NCI-H1930 (cell line): ENCODE measurements around the gene AMPH.

Source experiments
- DNase-seq, 2 experiments: peaks; one replicate each; lab custom pipeline; 2025; lab: John Stamatoyannopoulos, UW

AMPH gene

DNA sequence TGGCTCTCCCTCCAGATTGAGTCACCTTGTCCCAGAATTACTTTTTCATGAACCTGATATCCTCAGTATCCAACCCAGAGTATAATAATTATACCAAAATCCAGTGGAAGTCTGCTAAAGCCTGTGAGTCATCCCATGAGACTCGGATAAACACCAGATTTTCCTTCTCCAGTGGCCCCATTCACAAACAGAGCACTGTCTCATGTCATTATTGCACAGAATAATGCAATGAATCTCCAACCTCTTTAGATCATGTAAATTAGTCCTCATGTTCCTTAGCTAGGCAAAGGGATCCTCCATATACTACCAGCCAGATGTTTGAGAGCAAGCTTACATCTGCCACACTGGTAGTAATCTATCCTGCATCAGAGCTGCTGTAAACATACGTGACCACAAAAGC, 89.0 kb downstream of the AMPH start:
- DNase-seq = no peak

DNA sequence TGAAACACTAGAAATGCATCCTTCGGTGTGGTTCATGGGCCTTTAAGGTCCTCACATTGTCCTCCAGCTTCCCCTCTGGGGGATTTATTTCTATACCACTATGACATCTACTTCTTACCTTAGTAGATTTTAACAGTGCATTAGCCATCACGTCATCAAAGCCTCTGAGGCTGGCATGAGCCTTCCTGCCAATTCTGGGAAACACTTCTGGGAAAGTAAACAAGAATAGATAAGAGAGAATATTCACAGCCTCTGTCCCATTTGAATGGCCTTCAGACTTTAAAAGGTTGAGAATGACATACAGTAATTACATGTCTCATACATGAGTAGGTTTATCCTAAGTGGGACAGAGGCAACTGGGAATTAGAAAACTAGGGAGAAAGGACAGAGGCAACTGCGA, 89.7 kb downstream of the AMPH start:
- no peak for DNase-seq

DNA sequence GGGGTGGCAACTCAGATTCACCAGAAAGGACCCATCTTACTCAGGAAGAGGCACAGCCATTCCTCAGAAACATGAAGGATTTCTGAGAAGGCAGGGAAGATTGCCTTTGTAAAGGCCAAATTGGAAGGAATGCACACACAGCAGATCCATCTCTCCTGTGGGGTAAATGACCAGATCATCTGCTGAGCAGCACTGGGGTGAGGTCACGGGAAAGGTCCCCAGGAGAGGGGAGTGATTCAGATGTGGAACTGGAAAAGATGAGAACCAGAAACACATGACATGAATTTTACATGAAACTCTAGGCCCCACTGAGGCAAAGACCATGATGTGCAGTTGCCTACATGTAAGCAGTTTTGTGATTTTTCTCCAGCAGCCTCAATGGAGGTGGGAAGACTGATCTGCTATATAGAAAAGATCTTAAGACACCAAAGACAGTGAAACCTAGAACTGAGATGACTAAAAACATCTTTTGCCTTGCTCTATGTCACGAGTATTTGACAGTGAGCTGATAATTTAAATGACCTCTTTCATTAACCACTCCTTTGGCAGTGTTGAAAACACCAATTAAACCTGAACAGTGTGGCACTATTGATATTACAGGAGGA, 91.6 kb downstream of the AMPH start:
- DNase-seq = no peak

DNA sequence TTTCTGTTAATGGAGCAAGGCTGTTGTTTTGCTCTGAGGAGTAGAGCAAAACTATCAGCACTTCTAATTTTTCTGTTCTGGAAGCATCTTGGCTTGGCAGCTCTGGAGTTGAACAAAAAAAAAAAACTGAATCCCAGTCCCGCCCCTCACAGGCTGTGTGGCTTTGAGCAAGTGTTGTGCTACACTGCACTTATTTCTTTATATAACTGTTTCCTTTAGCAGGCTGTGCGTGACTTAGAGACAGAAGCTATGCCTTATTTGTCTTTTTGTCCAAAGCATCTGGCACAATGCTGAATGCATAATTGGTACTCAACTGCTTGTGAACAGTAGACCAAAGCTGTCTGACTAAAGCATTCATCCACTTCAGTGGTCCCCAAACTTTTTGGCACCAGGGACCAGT, 96.1 kb downstream of the AMPH start:
- DNase-seq = no peak

DNA sequence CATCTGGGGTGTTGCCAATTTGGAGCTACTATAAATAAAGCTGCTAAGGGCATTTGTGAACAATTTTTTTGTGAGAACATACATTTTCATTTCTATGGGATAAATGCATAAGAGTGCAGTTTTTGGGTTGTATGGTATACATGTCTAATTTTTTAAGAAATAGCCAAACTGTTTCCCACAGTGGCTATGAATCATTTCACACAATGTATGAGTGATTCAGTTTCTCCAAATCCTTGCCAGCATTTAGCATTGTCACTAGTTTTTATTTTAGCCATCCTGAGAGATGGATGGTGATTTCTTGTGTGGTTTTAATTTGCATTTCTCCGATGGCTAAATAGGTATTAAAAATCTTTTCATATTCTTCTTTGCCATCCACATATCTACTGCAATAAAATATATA, 105.3 kb downstream of the AMPH start:
- DNase-seq = no peak

DNA sequence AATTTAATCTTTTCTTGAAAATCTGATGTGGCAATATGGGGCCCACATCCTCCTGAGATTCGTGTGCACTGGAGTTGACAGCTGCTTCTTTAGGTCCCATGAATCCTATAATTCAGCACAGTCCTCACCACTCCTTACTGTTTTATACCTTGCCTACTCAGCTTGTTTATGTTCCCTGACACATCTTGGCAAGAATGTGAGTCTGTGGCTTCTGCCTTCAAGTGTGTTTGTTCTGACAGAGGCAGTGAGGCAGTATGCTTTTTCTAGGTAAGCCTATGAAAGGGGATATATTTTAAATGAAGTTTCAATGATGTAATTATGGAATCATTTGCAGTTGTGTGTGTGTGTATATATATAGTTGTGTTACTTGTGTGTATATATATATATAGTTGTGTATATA, 106.4 kb downstream of the AMPH start:
- DNase-seq = no peak

DNA sequence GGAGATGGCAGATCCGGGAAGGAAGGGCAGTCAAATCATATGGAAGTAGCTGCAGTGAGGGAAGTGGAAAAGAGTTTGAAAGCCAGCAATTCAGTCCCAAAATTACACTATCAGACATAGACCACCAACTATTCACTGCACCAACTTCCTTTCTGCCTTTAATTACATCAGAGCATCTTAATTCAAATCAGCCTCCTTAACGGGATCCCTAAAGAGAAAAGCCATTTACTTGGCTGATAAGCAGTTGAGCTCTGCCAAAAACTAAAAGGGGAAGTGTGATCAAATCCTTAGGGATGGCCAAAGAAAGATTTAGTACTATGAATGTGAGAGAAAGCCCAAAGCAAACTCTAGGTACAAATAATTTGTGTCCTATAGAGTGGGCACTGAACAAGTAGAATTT, 110.4 kb downstream of the AMPH start:
- DNase-seq = no peak

DNA sequence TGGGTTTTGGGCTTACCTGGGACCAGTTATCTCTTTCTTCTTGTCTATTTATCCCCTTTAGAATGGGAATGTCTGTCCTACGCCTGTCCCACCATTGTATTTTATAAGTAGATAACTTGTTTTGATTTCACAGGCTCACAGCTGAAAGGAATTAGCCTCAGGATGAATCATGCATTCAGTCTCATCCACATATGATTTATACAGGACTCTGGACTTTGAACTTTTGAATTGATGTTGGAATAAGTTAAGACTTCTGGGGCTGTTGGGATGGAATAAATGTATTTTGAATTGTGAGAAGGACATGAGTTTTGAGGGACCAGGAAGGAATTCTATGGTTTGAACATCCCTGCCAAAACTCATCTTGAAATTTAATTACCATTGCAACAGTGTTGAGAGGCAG, 112.6 kb downstream of the AMPH start:
- DNase-seq = no peak

DNA sequence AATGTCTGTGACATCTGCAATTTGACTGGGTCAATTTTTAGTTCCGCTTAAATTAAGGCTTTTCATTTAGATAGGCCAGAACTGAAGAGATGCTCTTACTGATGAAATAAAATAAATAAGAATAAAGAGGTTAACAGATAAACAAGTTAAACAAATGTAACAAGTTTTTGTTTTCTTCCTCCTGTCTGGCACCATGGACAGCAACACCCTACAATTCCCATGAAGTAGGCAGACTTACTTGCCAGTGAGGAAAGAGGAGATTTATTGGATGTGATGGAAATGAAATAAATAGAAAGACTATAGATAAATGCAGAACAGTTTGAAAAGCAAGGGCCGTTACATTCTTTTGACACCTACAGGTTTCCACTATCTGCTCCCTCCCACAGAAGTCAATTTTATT, 118.5 kb downstream of the AMPH start:
- DNase-seq = no peak

DNA sequence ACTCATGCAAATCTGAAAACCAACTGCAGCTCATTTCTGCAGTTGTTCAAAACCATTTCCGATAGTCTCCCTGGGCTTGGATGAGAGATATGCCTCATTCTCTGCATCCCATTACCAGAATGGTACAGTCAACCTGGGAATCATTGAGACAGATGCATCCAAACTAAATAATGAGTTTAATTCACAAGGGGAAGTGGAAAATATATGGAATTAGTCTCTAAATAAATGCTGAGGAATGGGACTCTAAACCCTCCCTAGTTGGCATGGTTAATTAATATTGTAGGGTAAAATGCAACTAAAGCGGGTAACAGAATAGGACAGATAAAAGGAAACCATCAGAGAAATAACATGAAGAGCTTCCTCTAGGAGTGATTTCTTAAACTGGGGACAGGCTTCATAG, 118.9 kb downstream of the AMPH start:
- no peak for DNase-seq

DNA sequence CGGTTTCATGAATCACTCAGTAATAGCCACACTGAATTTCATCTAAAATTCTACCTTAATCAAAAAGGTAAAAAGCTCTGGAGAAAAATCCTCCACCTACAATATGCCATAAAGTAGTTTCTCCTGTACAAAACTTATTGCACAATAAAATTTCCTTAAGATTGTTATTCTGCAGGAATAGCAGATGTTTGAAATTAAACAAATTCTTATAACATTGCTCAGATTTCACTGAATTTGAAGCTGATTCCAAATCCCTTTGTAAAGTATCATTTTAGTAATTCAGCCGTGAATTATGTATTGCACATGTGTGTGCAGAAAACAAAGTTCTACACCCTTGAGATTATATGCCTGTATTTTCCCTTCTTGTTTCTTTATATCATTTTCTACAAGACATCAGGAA, 123.8 kb downstream of the AMPH start:
- no peak for DNase-seq

DNA sequence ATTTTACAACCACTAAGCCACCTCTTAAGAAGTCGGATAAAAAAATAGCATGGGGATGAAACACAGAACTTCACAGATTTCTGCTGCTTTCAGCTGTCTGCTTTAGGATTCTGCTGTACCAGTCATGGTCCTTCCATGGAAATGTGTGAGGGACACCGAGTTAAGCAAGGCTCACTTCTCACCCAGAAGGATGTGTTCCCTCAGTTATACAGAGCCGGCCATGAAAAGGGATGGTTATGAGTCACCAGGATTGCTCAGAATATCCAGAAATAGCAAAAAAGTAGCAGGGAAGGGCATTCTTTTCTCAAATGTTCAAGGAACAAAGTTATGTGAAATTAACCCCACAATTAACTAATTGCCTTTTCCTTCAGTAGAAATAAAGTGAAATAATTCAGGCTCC, 124.4 kb downstream of the AMPH start:
- no peak for DNase-seq

DNA sequence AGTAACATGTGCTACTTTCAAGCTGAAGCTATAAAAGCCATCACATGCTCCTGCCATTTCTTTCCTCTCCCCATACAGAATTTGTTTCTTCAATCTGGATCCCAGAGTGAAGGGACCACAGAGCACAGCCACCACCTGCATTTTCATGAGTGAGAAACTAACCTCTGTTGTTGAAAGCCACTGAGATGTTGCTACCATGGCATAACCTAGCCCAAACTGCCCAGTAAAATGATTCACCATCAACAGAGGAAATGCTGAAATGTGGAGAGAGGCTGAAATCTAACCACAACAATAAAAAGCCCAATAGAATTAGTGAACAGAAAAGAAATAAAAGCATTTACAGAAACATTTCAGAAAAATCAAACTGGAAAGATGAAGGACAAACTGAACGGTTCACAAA, 125.2 kb downstream of the AMPH start:
- DNase-seq = no peak

DNA sequence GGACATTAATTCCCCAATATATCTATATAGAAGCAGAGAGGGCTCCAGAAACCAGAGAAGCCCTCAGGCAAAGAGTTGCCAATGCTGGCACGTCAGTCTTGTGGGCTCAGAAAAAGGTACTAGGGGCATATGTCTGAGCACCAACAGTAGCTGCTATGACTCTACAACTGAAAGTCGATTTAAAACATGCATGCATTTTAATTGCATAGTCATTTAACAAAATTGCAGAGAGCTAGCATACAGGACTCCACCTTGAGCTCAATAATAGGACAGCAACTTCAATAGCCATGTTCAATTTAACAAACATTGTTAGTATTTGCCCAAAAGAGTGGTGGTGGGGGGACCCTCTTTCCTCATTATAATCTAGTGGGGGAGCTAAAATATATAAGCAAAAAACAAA, 126.5 kb downstream of the AMPH start:
- DNase-seq = no peak

DNA sequence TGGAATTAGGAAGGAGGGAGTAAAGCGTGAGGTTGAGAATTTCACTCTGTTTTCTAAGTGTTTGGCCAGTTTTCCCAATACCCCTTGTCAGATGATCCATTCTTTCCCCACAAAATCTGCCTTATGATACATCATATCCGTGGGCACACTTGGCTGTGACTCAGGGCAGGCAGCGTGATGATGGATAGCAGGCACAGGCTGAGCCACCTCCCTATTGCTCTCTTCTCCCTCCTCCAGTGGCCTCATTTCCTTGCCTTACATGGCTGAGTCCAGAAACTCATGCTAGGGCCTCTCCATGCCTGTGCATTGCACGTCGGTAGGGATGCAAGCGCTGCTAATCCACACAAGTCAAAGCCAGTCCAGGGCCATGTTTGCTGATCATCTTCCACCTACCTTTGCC, 128.3 kb downstream of the AMPH start:
- DNase-seq = no peak

DNA sequence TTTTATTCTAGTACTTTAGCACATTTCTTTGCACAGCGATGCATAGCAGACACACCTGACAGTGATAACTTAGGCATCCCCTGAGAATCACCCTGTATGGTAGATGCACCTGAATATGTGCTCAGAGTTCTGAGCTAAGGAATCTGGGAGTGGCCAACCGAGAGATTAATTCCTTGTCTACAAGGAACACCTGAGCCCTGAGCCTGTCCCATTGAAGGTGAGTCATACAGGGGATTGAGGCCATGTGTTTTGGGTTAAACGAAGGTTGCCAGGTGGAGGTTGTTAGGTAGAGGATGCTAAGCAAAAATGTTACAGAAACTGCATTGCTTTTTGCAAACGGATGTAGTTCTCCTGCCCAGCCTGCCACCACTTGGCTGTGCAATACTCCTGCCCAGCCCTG, 128.9 kb downstream of the AMPH start:
- DNase-seq = no peak

DNA sequence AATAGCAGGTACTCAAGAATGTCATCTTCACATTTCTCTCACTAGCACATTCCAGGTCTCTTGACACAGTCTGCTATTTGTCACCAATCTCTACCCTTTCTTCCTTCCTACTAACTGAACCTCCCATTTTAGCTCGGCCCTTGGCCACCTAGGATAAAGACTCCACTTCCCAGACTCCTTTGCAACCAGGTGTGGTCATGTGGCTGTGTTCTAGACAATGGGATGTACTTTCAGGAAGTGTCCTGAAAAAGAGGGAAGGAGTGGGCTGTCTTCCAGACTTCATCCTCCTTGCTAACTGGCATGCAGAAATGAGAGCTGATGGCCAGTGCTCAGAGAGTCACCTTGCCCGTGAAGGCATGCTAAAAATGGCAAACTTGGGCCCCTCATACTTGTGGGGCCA, 139.2 kb downstream of the AMPH start:
- DNase-seq = no peak

DNA sequence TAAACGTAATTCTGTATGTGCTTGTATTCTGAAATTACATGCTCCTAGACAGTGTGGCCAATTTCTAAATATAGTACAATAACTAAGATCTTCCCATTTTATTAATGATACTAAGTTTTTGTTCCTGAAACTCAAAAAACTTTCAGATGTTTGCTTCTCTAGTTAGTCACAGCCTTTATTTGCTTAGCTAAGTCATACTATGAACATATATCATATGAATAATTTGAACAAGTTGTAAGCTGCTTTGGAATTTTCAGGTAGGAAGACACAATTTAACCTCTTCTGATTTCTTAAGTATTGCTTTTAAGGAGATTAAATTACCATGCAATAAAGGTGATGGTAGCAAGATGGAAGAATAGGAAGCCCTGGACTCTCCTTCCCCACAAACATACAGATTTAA, 148.7 kb downstream of the AMPH start:
- DNase-seq = no peak

DNA sequence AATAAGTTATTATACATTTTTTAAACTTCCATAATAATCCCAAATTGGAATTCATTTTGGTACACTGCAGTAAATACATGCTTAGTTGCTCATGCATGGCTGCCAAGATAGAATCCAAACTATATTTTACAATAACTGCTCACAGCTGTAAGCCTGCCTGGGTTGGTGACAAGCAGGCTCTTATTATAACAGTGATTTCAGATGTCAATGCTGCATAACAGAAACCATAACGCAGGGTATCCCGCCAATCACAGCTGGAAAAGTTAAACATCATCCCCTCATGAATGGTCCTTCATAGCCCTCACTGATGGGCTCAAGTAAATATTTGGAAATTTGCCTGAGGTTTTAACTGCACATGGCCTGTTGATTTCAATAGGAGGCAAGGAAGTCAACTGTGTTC, 149.8 kb downstream of the AMPH start:
- peak in 1 of 2 experiments; percentile 14 for DNase-seq

DNA sequence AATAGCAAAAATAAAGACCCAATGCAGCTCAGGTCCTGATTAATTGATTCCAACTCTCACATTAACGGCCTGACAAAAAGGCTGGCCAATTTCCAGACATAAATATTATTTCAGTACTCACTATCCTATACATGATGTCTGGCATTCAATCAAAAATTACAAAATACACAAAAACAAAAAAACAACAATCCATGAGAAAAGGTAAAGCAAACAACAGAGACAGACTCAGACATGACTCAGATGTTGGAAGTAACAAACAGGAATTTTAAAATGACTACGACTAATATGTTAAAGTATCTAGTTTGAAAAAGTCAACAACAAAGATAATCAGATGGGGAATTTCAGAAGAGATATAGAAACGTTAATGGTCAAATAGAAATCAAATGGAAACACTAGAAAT, 152.8 kb downstream of the AMPH start:
- no peak for DNase-seq

DNA sequence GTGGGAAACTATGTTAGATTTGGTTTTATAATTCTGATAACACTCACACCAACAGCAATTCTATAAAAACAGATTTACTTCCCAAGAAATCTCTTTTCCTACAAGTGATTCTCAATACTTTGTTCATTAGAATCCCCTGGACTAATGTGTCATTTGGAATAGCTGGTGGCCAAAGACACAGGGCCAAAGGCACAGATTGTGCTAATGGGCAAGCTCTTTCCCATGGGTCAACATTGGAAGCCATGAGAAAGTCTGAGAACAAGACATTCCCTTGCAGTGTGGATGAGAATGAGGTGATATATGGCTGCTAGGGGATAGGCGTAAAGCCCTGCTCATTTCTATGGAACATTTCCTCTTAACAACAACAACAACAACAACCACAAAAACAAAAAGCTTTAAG, 153.8 kb downstream of the AMPH start:
- DNase-seq = no peak

DNA sequence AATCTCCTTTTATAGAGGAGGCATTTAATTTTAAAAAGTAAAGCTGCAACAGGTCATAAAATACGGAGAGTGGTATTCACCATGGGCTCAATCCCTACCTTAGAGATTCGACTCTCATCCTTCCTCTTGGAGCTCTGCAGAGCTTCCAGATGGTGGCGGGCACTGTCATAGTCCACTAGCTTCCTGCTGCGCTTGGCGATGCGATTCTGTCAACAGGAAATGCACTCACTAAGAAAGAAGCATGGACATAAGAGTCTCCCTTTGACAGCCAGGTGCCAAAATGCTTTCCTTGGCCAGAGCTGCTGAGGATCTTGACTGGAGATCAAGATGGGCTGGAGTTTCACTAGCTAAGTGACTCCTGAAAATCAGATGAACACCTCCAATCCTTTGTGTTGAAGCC, 154.4 kb downstream of the AMPH start:
- DNase-seq = no peak

DNA sequence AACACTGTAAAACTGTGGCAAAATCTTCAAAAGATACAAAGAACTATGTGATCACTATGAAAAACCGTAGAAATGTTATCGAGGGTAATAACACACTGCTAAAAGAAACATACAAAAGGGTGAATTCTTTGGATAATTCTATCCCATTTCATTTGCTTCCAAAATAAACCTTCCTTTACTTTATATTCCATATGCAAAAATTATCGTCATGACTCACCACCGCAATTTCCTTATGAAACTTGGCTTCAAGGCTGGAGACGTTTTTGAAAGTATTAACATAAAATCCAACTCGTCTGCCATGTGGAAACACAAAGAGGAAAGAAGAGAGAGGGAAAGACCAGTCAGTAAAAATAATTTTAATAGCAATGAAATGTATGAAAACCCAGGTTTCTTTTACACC, 165.2 kb downstream of the AMPH start:
- DNase-seq = no peak

DNA sequence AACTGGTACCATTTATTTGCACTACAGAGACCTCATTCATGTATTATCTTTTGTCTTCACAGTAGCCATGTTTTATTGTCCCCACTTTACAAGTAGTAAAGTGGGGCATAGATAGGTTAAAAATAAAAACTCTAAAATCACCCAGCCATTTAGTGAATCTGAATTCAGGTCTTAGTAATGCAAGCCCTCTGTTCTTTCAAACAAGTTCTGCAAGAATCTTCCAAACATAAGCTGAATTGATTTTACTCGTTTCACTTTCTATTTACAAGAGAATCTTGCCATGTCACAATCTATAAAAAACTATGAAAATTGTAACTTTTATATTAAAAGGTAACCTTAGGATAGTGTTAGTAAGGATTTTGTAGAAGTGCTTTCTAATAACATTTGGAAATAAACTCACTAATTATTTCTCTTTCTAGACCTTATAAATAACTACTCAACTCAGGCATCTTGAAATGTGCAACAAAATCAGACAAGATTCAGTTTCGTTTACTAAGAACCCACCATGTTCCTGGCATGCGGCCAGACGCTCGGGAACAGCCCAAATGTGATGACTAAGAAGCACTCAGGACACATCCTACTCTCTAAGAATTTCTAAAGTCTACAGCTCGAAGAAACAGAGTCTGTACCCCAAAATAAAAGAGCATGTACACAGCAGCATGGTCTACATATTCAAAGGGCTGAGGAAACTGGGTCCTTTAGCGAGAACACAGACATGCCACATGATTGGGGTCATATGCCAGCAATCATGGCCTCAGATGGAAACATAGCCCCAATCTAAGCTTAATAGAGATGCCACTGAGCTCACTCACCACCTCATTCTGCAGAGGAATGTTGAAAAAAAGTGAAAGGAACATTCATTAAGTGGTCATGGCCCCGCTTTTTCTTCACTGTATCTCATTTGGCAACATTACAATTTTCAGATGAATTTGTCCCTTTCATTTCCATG, 167.6 kb downstream of the AMPH start:
- no peak for DNase-seq
